HG02981 (cell line): ENCODE results near the gene ASCC2.
"Not testable (repeated sequence)": the region's sequence is repeated elsewhere in the genome, so short reads cannot be mapped to it uniquely, and the experiment has no call there.

Experiments
- ATAC-seq: cut with Tn5 transposase; IDR thresholded peaks from one replicate; pipeline ENCODE4 v1.9.1; 2021; ENCODE audit warnings: mild to moderate bottlenecking, moderate library complexity; ENCODE audit not compliant: unreplicated experiment

The ASCC2 gene

GRCh38 chr22:29758068-29758622 lies 79.9 kb downstream of the ASCC2 start:
- ATAC-seq = no peak

GRCh38 chr22:29757096-29757495 lies 81.0 kb downstream of the ASCC2 start:
- no peak for ATAC-seq

- no peak for ATAC-seq
Observed at GRCh38 chr22:29756341-29756740, 81.7 kb downstream of the ASCC2 start.

GRCh38 chr22:29755889-29756288 lies 82.2 kb downstream of the ASCC2 start:
- no peak for ATAC-seq

- ATAC-seq = not testable (repeated sequence)
Observed at GRCh38 chr22:29754658-29755395, 83.2 kb downstream of the ASCC2 start.

GRCh38 chr22:29753808-29754657 lies 84.0 kb downstream of the ASCC2 start:
- no peak for ATAC-seq

GRCh38 chr22:29751669-29752068 lies 86.4 kb downstream of the ASCC2 start:
- no peak for ATAC-seq

- no peak for ATAC-seq
Observed at GRCh38 chr22:29750559-29751538, 87.2 kb downstream of the ASCC2 start.

GRCh38 chr22:29750029-29750428 lies 88.0 kb downstream of the ASCC2 start:
- no peak for ATAC-seq

- ATAC-seq = no peak
Observed at GRCh38 chr22:29748248-29748893, 89.7 kb downstream of the ASCC2 start.

GRCh38 chr22:29747832-29748231 lies 90.2 kb downstream of the ASCC2 start:
- no peak for ATAC-seq

GRCh38 chr22:29744902-29745301 lies 93.2 kb downstream of the ASCC2 start:
- ATAC-seq = no peak

- no peak for ATAC-seq
Observed at GRCh38 chr22:29742326-29742725, 95.7 kb downstream of the ASCC2 start.

- no peak for ATAC-seq
Observed at GRCh38 chr22:29741926-29742325, 96.1 kb downstream of the ASCC2 start.

GRCh38 chr22:29740216-29740615 lies 97.9 kb downstream of the ASCC2 start:
- no peak for ATAC-seq

GRCh38 chr22:29739346-29739875 lies 98.7 kb downstream of the ASCC2 start:
- no peak for ATAC-seq
